ENCODE data around the gene RNF220.

Gene RNF220

GRCh38 chr1:44634606-44635189 lies 229.6 kb downstream of the RNF220 start:
- Histone ChIP-seq H3K27ac (ENCODE audit: low read depth, low read length, severe bottlenecking) (no peak overlapping the region), H3K4me3 (ENCODE audit: extremely low read depth, insufficient read depth, low read length, poor library complexity, severe bottlenecking) (no peak overlapping the region), H3K4me1 (ENCODE audit: control insufficient read depth, insufficient read depth, low read length, poor library complexity, severe bottlenecking) (peaks cover 3% of the 10 kb centered on the region), H3K9me3 (ENCODE audit: control insufficient read depth, low read length) (no peaks in the 10 kb centered on the region), H3K36me3 (ENCODE audit: control insufficient read depth, insufficient read depth, low read length) (peaks cover 65% of the 10 kb centered on the region)
- 89 to 92% methylated on average over 3 of the region's 3 CpGs for WGBS, 2 experiments (ENCODE audit: insufficient coverage in 2 of 2)

- H3K4me3 ChIP-seq (ENCODE audit: extremely low read depth, insufficient read depth, low read length, poor library complexity, severe bottlenecking), result no peak overlapping the region
- 97 to 99% methylated on average over 6 to 9 of the region's 9 CpGs for WGBS, 2 experiments (ENCODE audit: insufficient coverage in 2 of 2)
- no peak overlapping the region for H3K27ac ChIP-seq (ENCODE audit: low read depth, low read length, severe bottlenecking)
- H3K4me1 ChIP-seq (ENCODE audit: control insufficient read depth, insufficient read depth, low read length, poor library complexity, severe bottlenecking), result peaks cover 3% of the 10 kb centered on the region
- H3K36me3 ChIP-seq (ENCODE audit: control insufficient read depth, insufficient read depth, low read length), result peaks cover 72% of the 10 kb centered on the region
- H3K9me3 ChIP-seq (ENCODE audit: control insufficient read depth, low read length), result no peaks in the 10 kb centered on the region
These were observed 230.4 kb downstream of the RNF220 start for GRCh38 chr1:44635439-44635838.

GRCh38 chr1:44636083-44636687 lies 231.1 kb downstream of the RNF220 start:
- peaks cover 3% of the 10 kb centered on the region for H3K4me1 ChIP-seq (ENCODE audit: control insufficient read depth, insufficient read depth, low read length, poor library complexity, severe bottlenecking)
- peaks cover 80% of the 10 kb centered on the region for H3K36me3 ChIP-seq (ENCODE audit: control insufficient read depth, insufficient read depth, low read length)
- no peak overlapping the region for H3K27ac ChIP-seq (ENCODE audit: low read depth, low read length, severe bottlenecking)
- no peaks in the 10 kb centered on the region for H3K9me3 ChIP-seq (ENCODE audit: control insufficient read depth, low read length)
- H3K4me3 ChIP-seq (ENCODE audit: extremely low read depth, insufficient read depth, low read length, poor library complexity, severe bottlenecking), result no peak overlapping the region
- 97 to 98% methylated on average over 13 to 14 of the region's 14 CpGs for WGBS, 2 experiments (ENCODE audit: insufficient coverage in 2 of 2)

GRCh38 chr1:44636688-44637598 lies 231.9 kb downstream of the RNF220 start:
- WGBS, 2 experiments (ENCODE audit: insufficient coverage in 2 of 2), result 92 to 97% methylated on average over 12 of the region's 13 CpGs
- H3K4me3 ChIP-seq (ENCODE audit: extremely low read depth, insufficient read depth, low read length, poor library complexity, severe bottlenecking), result no peak overlapping the region
- H3K9me3 ChIP-seq (ENCODE audit: control insufficient read depth, low read length), result no peaks in the 10 kb centered on the region
- peaks cover 3% of the 10 kb centered on the region for H3K4me1 ChIP-seq (ENCODE audit: control insufficient read depth, insufficient read depth, low read length, poor library complexity, severe bottlenecking)
- H3K27ac ChIP-seq (ENCODE audit: low read depth, low read length, severe bottlenecking), result no peak overlapping the region
- H3K36me3 ChIP-seq (ENCODE audit: control insufficient read depth, insufficient read depth, low read length), result peaks cover 84% of the 10 kb centered on the region

DNA sequence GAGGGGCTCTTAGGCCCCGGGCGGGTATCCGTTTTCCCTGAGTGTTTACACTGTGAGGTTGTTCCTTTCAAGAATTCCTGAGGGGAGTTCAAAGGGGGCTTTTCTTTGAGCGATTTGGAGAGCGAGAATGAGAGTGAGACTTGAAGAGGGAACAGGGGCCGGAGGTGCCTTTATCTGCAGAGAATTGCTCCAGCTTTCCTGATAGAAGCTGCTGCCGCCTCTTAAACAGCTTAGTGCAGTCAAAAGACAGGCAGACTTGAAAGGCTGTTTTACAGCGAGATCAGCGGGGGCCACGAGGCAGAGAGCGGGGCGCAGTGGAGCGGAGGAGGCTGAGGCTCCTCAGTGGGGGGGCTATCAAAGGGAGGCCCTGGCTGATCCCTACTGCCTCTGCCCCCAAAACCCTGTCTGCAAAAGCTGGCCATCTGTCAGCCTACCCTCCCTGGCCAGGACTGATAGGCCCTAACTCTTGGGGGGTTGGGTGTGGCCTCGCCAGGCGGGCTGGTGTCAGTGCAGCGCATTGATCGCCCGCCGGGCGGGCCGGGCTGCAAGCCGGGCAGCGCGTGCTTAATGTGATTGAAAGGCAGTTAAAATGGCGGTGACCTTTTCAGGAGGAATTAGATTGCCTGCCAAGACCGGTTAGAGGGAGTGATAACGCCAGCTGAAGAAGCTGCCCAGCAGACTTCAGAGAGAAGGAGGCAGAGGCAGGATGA lies 232.8 kb downstream of the RNF220 start:
- WGBS, 2 experiments (ENCODE audit: insufficient coverage in 2 of 2), result 97% methylated on average over 24 to 27 of the region's 27 CpGs
- Histone ChIP-seq H3K4me3 (ENCODE audit: extremely low read depth, insufficient read depth, low read length, poor library complexity, severe bottlenecking) (no peak overlapping the region), H3K27ac (ENCODE audit: low read depth, low read length, severe bottlenecking) (no peak overlapping the region), H3K9me3 (ENCODE audit: control insufficient read depth, low read length) (no peaks in the 10 kb centered on the region), H3K4me1 (ENCODE audit: control insufficient read depth, insufficient read depth, low read length, poor library complexity, severe bottlenecking) (peaks cover 1% of the 10 kb centered on the region), H3K36me3 (ENCODE audit: control insufficient read depth, insufficient read depth, low read length) (peaks cover 86% of the 10 kb centered on the region)

DNA sequence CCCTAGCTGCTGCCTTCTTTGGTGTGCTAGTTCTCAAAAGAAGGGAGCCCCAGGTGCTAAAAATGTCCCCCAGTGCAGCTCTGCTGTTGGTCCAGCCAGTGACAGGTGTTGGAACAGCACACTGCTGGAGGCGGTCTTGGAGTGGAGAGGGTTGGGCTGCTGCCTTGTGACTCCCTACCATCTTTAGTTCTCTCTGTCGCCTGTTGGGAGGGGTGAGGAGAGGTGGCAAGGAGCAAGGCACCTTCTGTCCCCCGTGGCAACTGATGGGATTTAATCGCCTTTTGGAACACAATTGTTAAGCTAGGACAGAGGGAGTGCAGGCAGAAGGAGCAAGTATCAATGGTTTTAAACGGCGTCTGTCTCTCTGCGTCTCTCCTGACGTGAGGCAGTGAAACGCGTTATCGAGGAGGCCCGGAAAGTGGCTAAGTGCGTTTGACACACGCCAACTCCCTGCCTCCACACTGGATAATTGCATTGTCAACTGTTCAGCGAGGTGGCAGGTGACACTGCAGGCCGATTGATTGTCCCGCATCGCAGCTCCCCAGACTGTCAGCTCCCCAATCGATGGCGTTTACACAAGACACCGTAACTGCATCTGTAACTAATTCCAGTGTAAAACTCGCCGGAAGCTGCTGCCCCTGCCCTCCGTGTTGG lies 235.3 kb downstream of the RNF220 start:
- Histone ChIP-seq H3K36me3 (ENCODE audit: control insufficient read depth, insufficient read depth, low read length) (peaks cover 88% of the 10 kb centered on the region), H3K4me3 (ENCODE audit: extremely low read depth, insufficient read depth, low read length, poor library complexity, severe bottlenecking) (no peak overlapping the region), H3K9me3 (ENCODE audit: control insufficient read depth, low read length) (no peaks in the 10 kb centered on the region), H3K27ac (ENCODE audit: low read depth, low read length, severe bottlenecking) (no peak overlapping the region), H3K4me1 (ENCODE audit: control insufficient read depth, insufficient read depth, low read length, poor library complexity, severe bottlenecking) (no peaks in the 10 kb centered on the region)
- WGBS, 2 experiments (ENCODE audit: insufficient coverage in 2 of 2), result 92 to 96% methylated on average over 23 of the region's 24 CpGs

- Histone ChIP-seq H3K4me3 (ENCODE audit: extremely low read depth, insufficient read depth, low read length, poor library complexity, severe bottlenecking) (no peak overlapping the region), H3K4me1 (ENCODE audit: control insufficient read depth, insufficient read depth, low read length, poor library complexity, severe bottlenecking) (no peaks in the 10 kb centered on the region), H3K27ac (ENCODE audit: low read depth, low read length, severe bottlenecking) (no peak overlapping the region), H3K36me3 (ENCODE audit: control insufficient read depth, insufficient read depth, low read length) (peaks cover 88% of the 10 kb centered on the region), H3K9me3 (ENCODE audit: control insufficient read depth, low read length) (no peaks in the 10 kb centered on the region)
- WGBS, 2 experiments (ENCODE audit: insufficient coverage in 2 of 2), result 93 to 94% methylated on average over 11 to 12 of the region's 12 CpGs
These were observed 236.4 kb downstream of the RNF220 start for GRCh38 chr1:44641126-44642102.

DNA sequence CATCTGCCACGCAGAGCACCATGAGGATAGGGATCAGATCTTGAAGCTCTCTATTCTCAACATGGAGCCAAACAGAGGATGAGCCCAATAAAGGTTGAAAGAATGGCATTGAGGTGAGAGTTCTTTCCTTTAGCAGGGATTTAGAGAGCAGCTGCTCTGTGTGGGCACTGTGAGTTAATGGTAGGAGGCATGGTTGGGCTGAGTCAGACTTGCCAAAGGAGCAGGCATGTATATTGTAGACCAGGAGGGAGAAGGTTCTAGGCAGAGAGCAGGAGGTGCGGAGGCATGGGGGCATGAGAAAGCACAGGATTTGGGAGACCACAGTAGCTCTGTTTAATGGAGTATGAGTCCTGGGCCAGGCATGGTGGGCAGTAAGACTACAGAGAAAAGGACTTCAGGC lies 237.2 kb downstream of the RNF220 start:
- Histone ChIP-seq H3K9me3 (ENCODE audit: control insufficient read depth, low read length) (no peaks in the 10 kb centered on the region), H3K4me3 (ENCODE audit: extremely low read depth, insufficient read depth, low read length, poor library complexity, severe bottlenecking) (no peak overlapping the region), H3K36me3 (ENCODE audit: control insufficient read depth, insufficient read depth, low read length) (peaks cover 88% of the 10 kb centered on the region), H3K4me1 (ENCODE audit: control insufficient read depth, insufficient read depth, low read length, poor library complexity, severe bottlenecking) (no peaks in the 10 kb centered on the region), H3K27ac (ENCODE audit: low read depth, low read length, severe bottlenecking) (no peak overlapping the region)
- 94 to 100% methylated on average over 2 of the region's 2 CpGs for WGBS, 2 experiments (ENCODE audit: insufficient coverage in 2 of 2)

DNA sequence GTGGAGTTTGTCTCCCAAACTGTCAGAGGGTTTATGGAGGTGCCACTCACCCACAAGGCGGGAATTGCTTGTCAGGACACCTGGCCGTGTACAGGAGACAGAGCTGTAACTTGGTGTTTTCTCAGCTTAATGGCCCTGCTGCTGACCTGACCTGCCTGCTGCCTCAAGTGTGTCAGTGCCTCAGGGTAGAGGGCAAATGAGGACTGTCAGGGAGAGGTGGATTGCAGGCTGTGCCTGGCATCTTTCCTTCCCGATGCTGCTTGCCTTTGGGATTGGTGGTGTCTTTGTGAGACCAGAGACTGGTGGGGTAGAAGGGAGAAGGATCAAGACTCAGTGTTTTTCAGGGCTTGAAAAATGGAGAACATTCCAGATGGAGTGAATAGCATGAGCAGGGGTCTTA lies 237.9 kb downstream of the RNF220 start:
- Histone ChIP-seq H3K27ac (ENCODE audit: low read depth, low read length, severe bottlenecking) (no peak overlapping the region), H3K36me3 (ENCODE audit: control insufficient read depth, insufficient read depth, low read length) (peaks cover 88% of the 10 kb centered on the region)
- 90% methylated on average over 3 of the region's 3 CpGs for WGBS, 2 experiments (ENCODE audit: insufficient coverage in 2 of 2)

More for the DNA sequence above, 237.9 kb downstream of the RNF220 start:
- H3K4me1 ChIP-seq (ENCODE audit: control insufficient read depth, insufficient read depth, low read length, poor library complexity, severe bottlenecking), result no peaks in the 10 kb centered on the region
- no peak overlapping the region for H3K4me3 ChIP-seq (ENCODE audit: extremely low read depth, insufficient read depth, low read length, poor library complexity, severe bottlenecking)
- no peaks in the 10 kb centered on the region for H3K9me3 ChIP-seq (ENCODE audit: control insufficient read depth, low read length)
